Brain microvascular endothelial cell (primary cell): ENCODE results near the gene SLC25A48.

Experiments
- DNase-seq: peaks from one replicate; pipeline ENCODE4 v3.0.0-alpha.2; 2020
- H3K27ac ChIP-seq: fragments of 250-450 bp; sonication (Bioruptor Pico); 2 replicates; pipeline ENCODE4 v1.5.1; 2020; ENCODE audit warnings: mild to moderate bottlenecking, moderate library complexity
- H3K27me3 ChIP-seq: fragments of 250-450 bp; sonication (Bioruptor Pico); replicated peaks from 2 replicates; pipeline ENCODE4 v1.5.1; 2020; ENCODE audit warnings: mild to moderate bottlenecking
- H3K36me3 ChIP-seq: fragments of 250-450 bp; sonication (Bioruptor Pico); replicated peaks from 2 replicates; pipeline ENCODE4 v1.5.1; 2020; ENCODE audit warnings: mild to moderate bottlenecking
- H3K4me3 ChIP-seq: 2 replicates; pipeline ENCODE4 v1.5.1; 2011; ENCODE audit warnings: low read depth, mild to moderate bottlenecking, control low read depth, low read length, moderate library complexity
- CTCF ChIP-seq: IDR thresholded peaks from 2 replicates; pipeline ENCODE4 v1.5.1; 2011; ENCODE audit warnings: low read depth, mild to moderate bottlenecking, moderate library complexity, low read length, control low read depth, inconsistent platforms; ENCODE audit errors: missing control alignments
- in situ Hi-C: cut with HindIII; loops from 2 replicates; pipeline ENCODE4 v1.10.0; 2017; ENCODE audit warnings: low sequenced_read_pairs, low pct_ligation_motif_present

The SLC25A48 gene

DNA sequence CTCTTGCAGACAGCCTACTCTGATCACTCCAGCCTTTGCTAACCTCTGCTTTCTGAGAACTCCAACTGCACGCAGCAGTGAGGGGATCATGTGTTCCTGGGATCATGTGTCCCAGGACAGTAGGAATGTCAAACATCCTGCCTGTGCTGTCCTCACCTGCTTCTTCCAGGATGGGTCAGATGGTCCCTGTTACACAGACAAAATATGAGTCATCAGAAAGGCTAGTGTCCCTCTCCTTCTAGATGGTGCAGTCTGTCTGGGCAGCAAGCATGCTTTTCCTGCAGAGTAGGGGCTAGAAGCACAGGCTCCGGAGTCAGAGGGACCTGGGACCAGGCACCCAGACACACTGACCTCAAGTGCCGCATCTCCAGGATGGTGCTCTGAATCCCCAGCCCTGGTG, 20.1 kb upstream of the SLC25A48 start:
- no peak for TF ChIP-seq CTCF
- Histone ChIP-seq H3K27ac (no peak overlapping the region), H3K4me3 (no peak overlapping the region), H3K27me3 (no peaks in the 10 kb centered on the region), H3K36me3 (no peaks in the 10 kb centered on the region)
- in situ Hi-C loops, result no loop called here
- DNase-seq, result no peak

GRCh38 chr5:135814812-135815211, 19.7 kb upstream of the SLC25A48 start:
- in situ Hi-C loops, result no loop called here
- no peak for TF ChIP-seq CTCF
- DNase-seq, result no peak
- H3K27me3 ChIP-seq, result no peaks in the 10 kb centered on the region
- no peak overlapping the region for H3K4me3 ChIP-seq
- H3K27ac ChIP-seq, result no peak overlapping the region
- no peaks in the 10 kb centered on the region for H3K36me3 ChIP-seq

GRCh38 chr5:135821061-135821801, 13.2 kb upstream of the SLC25A48 start:
- no peak for DNase-seq
- in situ Hi-C loops, result no loop called here

GRCh38 chr5:135821802-135822201, 12.7 kb upstream of the SLC25A48 start:
- Histone ChIP-seq H3K4me3 (no peak overlapping the region), H3K36me3 (no peaks in the 10 kb centered on the region), H3K27me3 (no peaks in the 10 kb centered on the region), H3K27ac (no peak overlapping the region)
- DNase-seq, result no peak
- TF ChIP-seq CTCF, result no peak
- in situ Hi-C loops, result no loop called here

More at GRCh38 chr5:135821061-135821801, 13.2 kb upstream of the SLC25A48 start:
- TF ChIP-seq CTCF, result no peak
- Histone ChIP-seq H3K4me3 (no peak overlapping the region), H3K27ac (no peak overlapping the region), H3K36me3 (no peaks in the 10 kb centered on the region), H3K27me3 (no peaks in the 10 kb centered on the region)

DNA sequence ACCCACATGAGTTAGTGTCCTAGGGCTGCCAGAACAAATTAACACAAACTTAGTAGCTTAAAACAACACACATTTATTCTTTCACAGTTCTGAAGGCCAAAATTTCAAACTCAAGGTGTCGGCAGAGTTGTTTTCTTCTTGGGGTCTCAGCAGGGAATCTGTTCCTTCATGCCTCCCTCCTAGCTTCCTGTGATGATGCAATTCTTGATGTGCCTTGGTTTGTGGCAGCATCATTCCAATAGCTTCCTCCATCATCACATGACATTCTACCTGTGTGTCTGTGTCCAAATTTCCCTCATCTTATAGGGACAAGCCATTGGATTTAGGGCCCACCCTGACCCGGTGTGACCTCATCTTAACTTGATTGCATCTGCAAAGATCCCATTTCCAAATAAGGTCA, 12.2 kb upstream of the SLC25A48 start:
- Histone ChIP-seq H3K36me3 (no peaks in the 10 kb centered on the region), H3K4me3 (no peak overlapping the region), H3K27ac (no peak overlapping the region), H3K27me3 (no peaks in the 10 kb centered on the region)
- DNase-seq, result no peak
- no peak for TF ChIP-seq CTCF
- in situ Hi-C loops, result no loop called here

- Histone ChIP-seq H3K27ac (no peak overlapping the region), H3K4me3 (no peak overlapping the region), H3K36me3 (no peaks in the 10 kb centered on the region), H3K27me3 (no peaks in the 10 kb centered on the region)
- in situ Hi-C loops, result no loop called here
- no peak for DNase-seq
- TF ChIP-seq CTCF, result no peak
These were observed 11.5 kb upstream of the SLC25A48 start for GRCh38 chr5:135822959-135823358.
